Measurements from ENCODE around the gene STK32B.

DNA sequence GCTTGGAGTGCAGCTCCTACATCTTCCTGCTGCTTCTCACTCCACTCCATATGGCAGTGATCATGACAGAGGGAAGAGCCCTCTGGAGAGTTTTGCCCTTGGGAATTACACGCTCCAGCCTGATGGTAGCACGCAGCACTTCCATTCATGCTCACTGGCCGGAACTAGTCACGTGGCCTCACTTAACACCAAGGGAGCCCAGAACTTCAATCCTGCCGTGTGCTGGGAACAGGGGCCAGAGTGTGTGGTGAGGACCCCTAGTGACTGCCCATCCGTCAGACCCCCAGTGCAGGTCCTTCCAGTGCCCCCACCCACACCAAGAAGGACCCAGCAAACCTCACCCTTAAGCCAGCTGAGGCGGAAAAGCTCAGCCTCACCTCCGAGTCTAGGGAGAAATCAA, 426.3 kb downstream of the STK32B start:
- TF ChIP-seq, protein P1, sequence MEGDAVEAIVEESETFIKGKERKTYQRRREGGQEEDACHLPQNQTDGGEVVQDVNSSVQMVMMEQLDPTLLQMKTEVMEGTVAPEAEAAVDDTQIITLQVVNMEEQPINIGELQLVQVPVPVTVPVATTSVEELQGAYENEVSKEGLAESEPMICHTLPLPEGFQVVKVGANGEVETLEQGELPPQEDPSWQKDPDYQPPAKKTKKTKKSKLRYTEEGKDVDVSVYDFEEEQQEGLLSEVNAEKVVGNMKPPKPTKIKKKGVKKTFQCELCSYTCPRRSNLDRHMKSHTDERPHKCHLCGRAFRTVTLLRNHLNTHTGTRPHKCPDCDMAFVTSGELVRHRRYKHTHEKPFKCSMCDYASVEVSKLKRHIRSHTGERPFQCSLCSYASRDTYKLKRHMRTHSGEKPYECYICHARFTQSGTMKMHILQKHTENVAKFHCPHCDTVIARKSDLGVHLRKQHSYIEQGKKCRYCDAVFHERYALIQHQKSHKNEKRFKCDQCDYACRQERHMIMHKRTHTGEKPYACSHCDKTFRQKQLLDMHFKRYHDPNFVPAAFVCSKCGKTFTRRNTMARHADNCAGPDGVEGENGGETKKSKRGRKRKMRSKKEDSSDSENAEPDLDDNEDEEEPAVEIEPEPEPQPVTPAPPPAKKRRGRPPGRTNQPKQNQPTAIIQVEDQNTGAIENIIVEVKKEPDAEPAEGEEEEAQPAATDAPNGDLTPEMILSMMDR (tag by site-specific recombination; IDR thresholded peaks at IDR 0.05): no peak
- TF ChIP-seq, protein P2, sequence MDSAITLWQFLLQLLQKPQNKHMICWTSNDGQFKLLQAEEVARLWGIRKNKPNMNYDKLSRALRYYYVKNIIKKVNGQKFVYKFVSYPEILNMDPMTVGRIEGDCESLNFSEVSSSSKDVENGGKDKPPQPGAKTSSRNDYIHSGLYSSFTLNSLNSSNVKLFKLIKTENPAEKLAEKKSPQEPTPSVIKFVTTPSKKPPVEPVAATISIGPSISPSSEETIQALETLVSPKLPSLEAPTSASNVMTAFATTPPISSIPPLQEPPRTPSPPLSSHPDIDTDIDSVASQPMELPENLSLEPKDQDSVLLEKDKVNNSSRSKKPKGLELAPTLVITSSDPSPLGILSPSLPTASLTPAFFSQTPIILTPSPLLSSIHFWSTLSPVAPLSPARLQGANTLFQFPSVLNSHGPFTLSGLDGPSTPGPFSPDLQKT (IDR thresholded peaks at IDR 0.05; ENCODE audit: borderline replicate concordance, low read depth, low read length): no peak
- TF ChIP-seq, protein P3, sequence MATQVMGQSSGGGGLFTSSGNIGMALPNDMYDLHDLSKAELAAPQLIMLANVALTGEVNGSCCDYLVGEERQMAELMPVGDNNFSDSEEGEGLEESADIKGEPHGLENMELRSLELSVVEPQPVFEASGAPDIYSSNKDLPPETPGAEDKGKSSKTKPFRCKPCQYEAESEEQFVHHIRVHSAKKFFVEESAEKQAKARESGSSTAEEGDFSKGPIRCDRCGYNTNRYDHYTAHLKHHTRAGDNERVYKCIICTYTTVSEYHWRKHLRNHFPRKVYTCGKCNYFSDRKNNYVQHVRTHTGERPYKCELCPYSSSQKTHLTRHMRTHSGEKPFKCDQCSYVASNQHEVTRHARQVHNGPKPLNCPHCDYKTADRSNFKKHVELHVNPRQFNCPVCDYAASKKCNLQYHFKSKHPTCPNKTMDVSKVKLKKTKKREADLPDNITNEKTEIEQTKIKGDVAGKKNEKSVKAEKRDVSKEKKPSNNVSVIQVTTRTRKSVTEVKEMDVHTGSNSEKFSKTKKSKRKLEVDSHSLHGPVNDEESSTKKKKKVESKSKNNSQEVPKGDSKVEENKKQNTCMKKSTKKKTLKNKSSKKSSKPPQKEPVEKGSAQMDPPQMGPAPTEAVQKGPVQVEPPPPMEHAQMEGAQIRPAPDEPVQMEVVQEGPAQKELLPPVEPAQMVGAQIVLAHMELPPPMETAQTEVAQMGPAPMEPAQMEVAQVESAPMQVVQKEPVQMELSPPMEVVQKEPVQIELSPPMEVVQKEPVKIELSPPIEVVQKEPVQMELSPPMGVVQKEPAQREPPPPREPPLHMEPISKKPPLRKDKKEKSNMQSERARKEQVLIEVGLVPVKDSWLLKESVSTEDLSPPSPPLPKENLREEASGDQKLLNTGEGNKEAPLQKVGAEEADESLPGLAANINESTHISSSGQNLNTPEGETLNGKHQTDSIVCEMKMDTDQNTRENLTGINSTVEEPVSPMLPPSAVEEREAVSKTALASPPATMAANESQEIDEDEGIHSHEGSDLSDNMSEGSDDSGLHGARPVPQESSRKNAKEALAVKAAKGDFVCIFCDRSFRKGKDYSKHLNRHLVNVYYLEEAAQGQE (tag by site-specific recombination; IDR thresholded peaks at IDR 0.05): no peak

All from HEK293 (cell line).